ENCODE results near the gene ZNF629. TPM values are rescaled to one million over a fixed set of nuclear protein-coding genes. Genes with fewer than 3 reads are reported as not detected.
"Not testable (repeated sequence)": the region's sequence is repeated elsewhere in the genome, so short reads cannot be mapped to it uniquely, and the experiment has no call there.

The ZNF629 gene
- total RNA-seq, 1 donor from 2014 or later = 13.7 TPM

DNA sequence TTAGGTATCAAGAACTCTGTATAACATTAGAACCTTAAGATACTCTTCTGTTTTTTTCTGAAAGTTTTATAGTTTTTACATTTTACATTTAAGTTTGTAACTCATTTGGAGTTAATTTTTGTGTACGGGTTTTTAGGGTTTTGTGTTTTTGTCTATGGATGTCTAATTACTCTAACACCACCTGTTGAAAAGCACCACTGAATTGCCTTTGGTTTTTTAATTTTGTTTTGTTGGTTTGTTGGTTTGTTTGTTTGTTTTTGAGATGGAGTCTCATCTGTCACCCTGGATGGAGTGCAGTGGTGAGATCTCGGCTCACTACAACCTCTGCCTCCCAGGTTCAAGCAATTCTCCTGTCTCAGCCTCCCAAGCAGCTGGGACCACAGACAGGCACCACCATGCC is 29.8 kb upstream of the ZNF629 start:
- H3K27ac ChIP-seq = no peak overlapping the region
- no peaks in the 10 kb centered on the region for H3K4me1 ChIP-seq
- no peaks in the 10 kb centered on the region for H3K9me3 Mint-ChIP-seq
- H3K36me3 ChIP-seq = no peaks in the 10 kb centered on the region
- H3K36me3 Mint-ChIP-seq = no peaks in the 10 kb centered on the region
- H3K27me3 ChIP-seq = peaks cover 22% of the 10 kb centered on the region
- TF ChIP-seq EZH2phosphoT487 (IDR thresholded peaks at IDR 0.05) (no peak), EZH2 (IDR thresholded peaks at IDR 0.05) (no peak)
- TF ChIP-seq, protein P1, sequence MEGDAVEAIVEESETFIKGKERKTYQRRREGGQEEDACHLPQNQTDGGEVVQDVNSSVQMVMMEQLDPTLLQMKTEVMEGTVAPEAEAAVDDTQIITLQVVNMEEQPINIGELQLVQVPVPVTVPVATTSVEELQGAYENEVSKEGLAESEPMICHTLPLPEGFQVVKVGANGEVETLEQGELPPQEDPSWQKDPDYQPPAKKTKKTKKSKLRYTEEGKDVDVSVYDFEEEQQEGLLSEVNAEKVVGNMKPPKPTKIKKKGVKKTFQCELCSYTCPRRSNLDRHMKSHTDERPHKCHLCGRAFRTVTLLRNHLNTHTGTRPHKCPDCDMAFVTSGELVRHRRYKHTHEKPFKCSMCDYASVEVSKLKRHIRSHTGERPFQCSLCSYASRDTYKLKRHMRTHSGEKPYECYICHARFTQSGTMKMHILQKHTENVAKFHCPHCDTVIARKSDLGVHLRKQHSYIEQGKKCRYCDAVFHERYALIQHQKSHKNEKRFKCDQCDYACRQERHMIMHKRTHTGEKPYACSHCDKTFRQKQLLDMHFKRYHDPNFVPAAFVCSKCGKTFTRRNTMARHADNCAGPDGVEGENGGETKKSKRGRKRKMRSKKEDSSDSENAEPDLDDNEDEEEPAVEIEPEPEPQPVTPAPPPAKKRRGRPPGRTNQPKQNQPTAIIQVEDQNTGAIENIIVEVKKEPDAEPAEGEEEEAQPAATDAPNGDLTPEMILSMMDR (IDR thresholded peaks at IDR 0.05) = no peak
- DNase-seq (ENCODE audit: low spot score) = no peak
- H3K4me2 ChIP-seq = no peak overlapping the region
- H3K9ac ChIP-seq = no peak overlapping the region
- no peaks in the 10 kb centered on the region for H3K79me2 ChIP-seq (ENCODE audit: low read depth)
- H3K27ac Mint-ChIP-seq = no peak overlapping the region
- H3K9me3 ChIP-seq (ENCODE audit: low read depth) = no peaks in the 10 kb centered on the region
- peaks cover 12% of the 10 kb centered on the region for H3K27me3 Mint-ChIP-seq (ENCODE audit: insufficient read depth, low read depth)
- peaks cover 13% of the 10 kb centered on the region for H3K4me1 Mint-ChIP-seq
- no peaks in the 10 kb centered on the region for H4K20me1 ChIP-seq (ENCODE audit: low read depth)
- no peak overlapping the region for H2AFZ ChIP-seq (replicated peaks)
- H3F3A ChIP-seq (ENCODE audit: low read depth) = peaks cover 6% of the 10 kb centered on the region
- no peak overlapping the region for H3K4me3 ChIP-seq
- H3K4me3 Mint-ChIP-seq = no peak overlapping the region

DNA sequence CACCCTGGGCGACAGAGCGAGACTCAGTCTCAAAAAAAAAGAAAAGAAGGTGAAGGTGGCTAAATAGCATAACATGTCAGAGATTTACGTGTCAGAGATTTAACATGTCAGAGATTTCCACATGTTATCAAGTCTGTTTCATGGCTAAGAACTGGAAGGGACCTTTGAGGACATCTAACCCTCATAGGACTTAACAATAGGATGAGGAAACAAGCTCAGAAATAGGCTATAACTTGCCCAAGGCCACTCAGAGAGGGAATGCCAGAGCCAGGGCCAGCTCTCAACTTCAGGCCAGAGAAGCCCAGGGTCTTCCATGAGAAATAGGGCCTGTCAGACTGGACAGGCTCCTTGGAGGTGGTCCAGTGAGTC is 26.8 kb upstream of the ZNF629 start:
- Mint-ChIP-seq H3K4me3 (peak overlapping the region; percentile 78), H3K9me3 (no peaks in the 10 kb centered on the region), H3K27ac (no peak overlapping the region), H3K27me3 (ENCODE audit: insufficient read depth, low read depth) (peaks cover 8% of the 10 kb centered on the region), H3K4me1 (peaks cover 15% of the 10 kb centered on the region), H3K36me3 (no peaks in the 10 kb centered on the region)
- H4K20me1 ChIP-seq (ENCODE audit: low read depth) = no peaks in the 10 kb centered on the region
- H3K4me3 ChIP-seq = peak overlapping the region; percentile 29
- no peaks in the 10 kb centered on the region for H3K9me3 ChIP-seq (ENCODE audit: low read depth)
- H3K79me2 ChIP-seq (ENCODE audit: low read depth) = no peaks in the 10 kb centered on the region
- H2AFZ ChIP-seq (replicated peaks) = peak overlapping the region; percentile 74
- H3K36me3 ChIP-seq = no peaks in the 10 kb centered on the region
- H3K9ac ChIP-seq = no peak overlapping the region
- peak overlapping the region; percentile 73 for H3K4me2 ChIP-seq
- no peaks in the 10 kb centered on the region for H3K4me1 ChIP-seq
- peaks cover 41% of the 10 kb centered on the region for H3K27me3 ChIP-seq
- H3K27ac ChIP-seq = no peak overlapping the region
- H3F3A ChIP-seq (ENCODE audit: low read depth) = peaks cover 6% of the 10 kb centered on the region
- DNase-seq (ENCODE audit: low spot score) = no peak
- TF ChIP-seq, protein P1 (IDR thresholded peaks at IDR 0.05) = no peak
- TF ChIP-seq EZH2phosphoT487 (IDR thresholded peaks at IDR 0.05) = no peak
- TF ChIP-seq EZH2 (IDR thresholded peaks at IDR 0.05) = no peak

DNA sequence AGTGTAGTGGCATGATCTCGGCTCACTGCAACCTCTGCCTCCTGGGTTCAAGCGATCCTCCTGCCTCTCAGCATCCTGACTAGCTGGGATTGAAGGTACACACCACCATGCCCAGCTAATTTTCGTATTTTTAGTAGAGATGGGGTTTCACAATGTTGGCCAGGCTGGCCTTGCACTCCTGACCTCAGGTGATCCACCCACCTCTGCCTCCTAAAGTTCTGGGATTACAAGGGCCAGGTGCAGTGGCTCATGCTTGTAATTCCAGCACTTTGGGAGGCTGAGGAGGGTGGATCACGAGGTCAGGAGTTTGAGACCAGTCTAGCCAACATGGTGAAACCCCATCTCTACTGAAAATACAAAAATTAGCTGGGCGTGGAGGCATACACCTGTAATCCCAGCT is 22.7 kb upstream of the ZNF629 start:
- H3K36me3 Mint-ChIP-seq; H3K4me3 Mint-ChIP-seq; H3K9me3 ChIP-seq (ENCODE audit: low read depth); H3K27me3 Mint-ChIP-seq (ENCODE audit: insufficient read depth, low read depth); DNase-seq (ENCODE audit: low spot score); H3K4me3 ChIP-seq; H3K4me2 ChIP-seq; H4K20me1 ChIP-seq (ENCODE audit: low read depth); H3K36me3 ChIP-seq; H3K9me3 Mint-ChIP-seq; H3K27ac Mint-ChIP-seq; H3K9ac ChIP-seq; H3K79me2 ChIP-seq (ENCODE audit: low read depth); H3K27ac ChIP-seq; H2AFZ ChIP-seq (replicated peaks): not testable (repeated sequence)
- peaks cover 27% of the 10 kb centered on the region for H3K4me1 Mint-ChIP-seq
- peaks cover 54% of the 10 kb centered on the region for H3K27me3 ChIP-seq
- peaks cover 13% of the 10 kb centered on the region for H3K4me1 ChIP-seq
- peaks cover 25% of the 10 kb centered on the region for H3F3A ChIP-seq (ENCODE audit: low read depth)

DNA sequence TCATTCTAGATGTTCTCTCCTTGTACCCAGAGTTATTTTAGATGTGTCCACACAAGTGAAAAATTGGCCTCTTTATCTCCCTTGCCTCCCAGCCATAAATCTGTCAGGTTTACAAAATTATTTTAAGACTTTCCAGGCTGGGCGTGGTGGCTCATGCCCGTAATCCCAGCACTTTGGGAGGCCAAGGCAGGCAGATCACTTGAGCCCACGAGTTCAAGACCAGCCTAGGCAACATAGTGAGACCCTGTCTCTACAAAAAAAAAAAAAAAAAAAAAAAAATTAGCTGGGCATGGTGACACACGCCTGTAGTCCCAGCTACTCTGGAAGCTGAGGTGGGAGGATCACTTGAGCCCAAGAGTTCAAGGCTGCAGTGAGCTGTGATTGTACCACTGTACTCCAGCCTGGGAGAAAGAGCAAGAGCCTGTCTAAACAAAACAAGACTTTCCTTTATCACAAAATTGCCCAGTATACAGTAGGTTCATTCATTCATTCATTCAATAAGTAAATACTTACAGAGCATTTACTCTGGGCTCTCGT is 22.0 kb upstream of the ZNF629 start:
- Mint-ChIP-seq H3K27ac (peak overlapping the region; percentile 42), H3K4me1 (peaks cover 24% of the 10 kb centered on the region)
- H3K9ac ChIP-seq; H4K20me1 ChIP-seq (ENCODE audit: low read depth); H3K27me3 Mint-ChIP-seq (ENCODE audit: insufficient read depth, low read depth); H3K9me3 Mint-ChIP-seq; H3K9me3 ChIP-seq (ENCODE audit: low read depth); H3K27ac ChIP-seq; H3K4me2 ChIP-seq; H2AFZ ChIP-seq (replicated peaks); H3K36me3 ChIP-seq; H3K4me3 ChIP-seq; H3K79me2 ChIP-seq (ENCODE audit: low read depth); DNase-seq (ENCODE audit: low spot score); H3K36me3 Mint-ChIP-seq; H3K4me3 Mint-ChIP-seq: not testable (repeated sequence)
- Histone ChIP-seq H3K27me3 (peaks cover 54% of the 10 kb centered on the region), H3K4me1 (peaks cover 13% of the 10 kb centered on the region), H3F3A (ENCODE audit: low read depth) (peaks cover 23% of the 10 kb centered on the region)

All from neural progenitor cell (in vitro differentiated cells).